Epithelial cell of esophagus (primary cell): ENCODE measurements around the gene OR52B2.
A peak's percentile ranks its signal among the peaks of the same experiment; 100 is the strongest.

ENCODE experiments used
- DNase-seq: peaks from one replicate; pipeline ENCODE4 v3.0.0; 2010; ENCODE audit warnings: low read depth
- H3K4me3 ChIP-seq: 2 replicates; pipeline ENCODE4 v1.5.1; 2011; ENCODE audit warnings: mild to moderate bottlenecking, low read length, control low read depth
- CTCF ChIP-seq: IDR thresholded peaks from 2 replicates; pipeline ENCODE4 v1.5.1; 2011; ENCODE audit warnings: low read depth, mild to moderate bottlenecking, low read length, control low read depth, inconsistent platforms; ENCODE audit not compliant: insufficient read depth; ENCODE audit errors: missing control alignments

The OR52B2 gene

GRCh38 chr11:6206456-6207180, 36.5 kb upstream of the OR52B2 start:
- no peak for DNase-seq
- TF ChIP-seq CTCF: no peak
- no peak overlapping the region for H3K4me3 ChIP-seq

- no peak for DNase-seq
- no peak for TF ChIP-seq CTCF
- H3K4me3 ChIP-seq: no peak within 1 kb of the TSS
Observed at GRCh38 chr11:6205366-6205765, 35.2 kb upstream of the OR52B2 start, which contains the start of gene C11orf42. TSS of gene C11orf42 (plus strand) at chr11:6205557. CDS start at chr11:6205616, 59 bp downstream.

DNA sequence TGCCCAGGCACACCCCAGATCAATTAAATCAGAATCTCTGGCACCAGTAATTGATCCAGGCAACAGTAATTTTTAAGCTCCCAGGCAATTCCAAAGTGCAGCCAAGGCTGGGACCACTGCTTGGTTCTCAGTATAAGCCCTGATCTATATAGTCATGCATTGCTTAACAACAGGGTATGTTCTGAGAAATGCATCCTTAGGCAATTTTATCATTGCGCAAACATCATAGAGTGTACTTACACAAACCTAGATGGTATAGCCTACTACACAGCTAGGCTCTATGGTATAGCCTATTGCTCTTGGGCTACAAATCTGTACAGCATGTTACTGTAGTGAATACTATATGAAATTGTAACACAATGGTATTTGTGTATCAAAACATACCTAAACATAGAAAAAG, 34.6 kb upstream of the OR52B2 start:
- no peak overlapping the region for H3K4me3 ChIP-seq
- peak; percentile 71 for DNase-seq
- TF ChIP-seq CTCF: no peak

DNA sequence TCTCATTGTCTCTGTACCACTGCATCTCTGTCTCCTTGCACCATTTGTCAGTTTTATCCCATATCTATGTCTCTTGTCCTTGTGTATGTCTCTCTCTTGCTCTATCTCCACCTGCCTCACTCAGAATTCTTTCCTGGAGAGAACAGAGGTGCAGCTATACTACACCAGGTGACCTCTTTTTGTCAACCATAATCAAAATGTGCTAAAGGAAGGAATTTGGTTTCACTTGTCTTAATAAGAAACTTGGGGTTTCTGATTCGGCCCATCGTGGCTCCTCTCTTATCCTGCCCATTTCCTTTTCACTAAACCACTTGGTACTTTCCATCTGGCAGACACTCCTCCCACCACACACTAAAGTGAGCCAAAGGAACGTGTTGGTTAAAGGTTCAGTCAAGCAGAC, 33.2 kb upstream of the OR52B2 start:
- no peak for DNase-seq
- no peak overlapping the region for H3K4me3 ChIP-seq
- no peak for TF ChIP-seq CTCF

GRCh38 chr11:6202041-6202440, 31.9 kb upstream of the OR52B2 start:
- no peak overlapping the region for H3K4me3 ChIP-seq
- no peak for TF ChIP-seq CTCF
- DNase-seq: no peak

- no peak overlapping the region for H3K4me3 ChIP-seq
- TF ChIP-seq CTCF: no peak
- DNase-seq: peak; percentile 7
Observed at GRCh38 chr11:6201481-6201880, 31.4 kb upstream of the OR52B2 start.

DNA sequence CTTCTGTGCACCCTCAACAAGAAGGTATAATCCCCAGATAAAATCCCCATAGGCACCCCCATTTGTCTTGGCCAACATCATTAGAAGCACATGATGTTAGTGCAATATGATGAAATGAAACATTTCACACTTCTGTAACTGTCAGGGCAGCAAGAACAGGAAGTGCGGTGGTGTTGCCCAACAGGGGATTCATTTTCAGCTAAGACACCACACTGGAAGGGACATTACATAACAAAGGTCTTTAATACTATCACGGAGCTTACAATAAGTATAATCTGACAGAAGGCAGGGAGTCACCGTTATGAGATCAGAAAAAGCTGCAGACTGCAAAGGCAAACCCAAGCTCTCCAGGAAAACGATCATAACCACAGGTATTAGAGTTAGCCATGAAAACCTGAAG, 30.8 kb upstream of the OR52B2 start:
- no peak overlapping the region for H3K4me3 ChIP-seq
- no peak for TF ChIP-seq CTCF
- DNase-seq: peak; percentile 4
